HEK293 (cell line): ENCODE measurements around the gene DLG1.

Experiments used
- CTCF ChIA-PET: fragments of 350-600 bp; formaldehyde crosslinking; extraction: SDS; loops from one replicate; lab custom pipeline; 2021; ENCODE audit warnings: antibody characterized with exemption; lab: Yijun Ruan, JAX
- POLR2A ChIA-PET: fragments of 300-600 bp; formaldehyde crosslinking; extraction: SDS; loops from one replicate; lab custom pipeline; 2020; ENCODE audit warnings: antibody characterized with exemption, inconsistent platforms; lab: Yijun Ruan, JAX
- H3K27ac ChIP-seq: fragments of 200-500 bp; sonication (Bioruptor generic); 2 replicates; pipeline ENCODE4 v1.5.1; 2014; ENCODE audit warnings: low read depth, low read length, control low read depth, inconsistent platforms; ENCODE audit errors: extremely low read depth
- H3K36me3 ChIP-seq, 2 experiments: fragments of 200-500 bp in 1 of 2; sonication (Bioruptor generic) in 1 of 2; 1 replicate in 1 of 2; 2 replicates in 1 of 2; pipeline ENCODE4 v1.5.1; 2014 to 2017; ENCODE audit warnings: inconsistent platforms in 2 of 2, low read length in 2 of 2; ENCODE audit not compliant: control insufficient read depth in 2 of 2, insufficient read depth in 1 of 2
- H3K4me1 ChIP-seq: fragments of 200-500 bp; sonication (Bioruptor generic); 2 replicates; pipeline ENCODE4 v1.5.1; 2014; ENCODE audit warnings: mild to moderate bottlenecking, low read length, inconsistent platforms; ENCODE audit not compliant: control insufficient read depth, insufficient read depth
- H3K4me3 ChIP-seq: 2 replicates; pipeline ENCODE4 v1.5.1; 2011; ENCODE audit warnings: low read depth, mild to moderate bottlenecking, control low read depth, low read length, moderate library complexity
- H3K9me3 ChIP-seq: fragments of 200-500 bp; sonication (Bioruptor generic); 2 replicates; pipeline ENCODE4 v1.5.1; 2014; ENCODE audit warnings: low read depth, low read length, inconsistent platforms; ENCODE audit not compliant: control insufficient read depth, insufficient read depth
- CTCF ChIP-seq: fragments of 450-650 bp; formaldehyde crosslinking; IDR thresholded peaks from 2 replicates; pipeline ENCODE4 v1.5.1; 2016; ENCODE audit warnings: missing biosample characterization, missing genetic modification characterization
- GLI2 ChIP-seq: fragments of 450-650 bp; formaldehyde crosslinking; IDR thresholded peaks from 2 replicates; pipeline ENCODE4; 2017; ENCODE audit warnings: missing biosample characterization, missing genetic modification characterization, low read depth, borderline replicate concordance
- KLF7 ChIP-seq: fragments of 450-650 bp; formaldehyde crosslinking; IDR thresholded peaks from 2 replicates; pipeline ENCODE4 v1.5.1; 2016; ENCODE audit warnings: missing biosample characterization, missing genetic modification characterization, borderline replicate concordance
- SALL2 ChIP-seq: fragments of 450-650 bp; formaldehyde crosslinking; IDR thresholded peaks from 2 replicates; pipeline ENCODE4 v1.5.0; 2017; ENCODE audit warnings: missing biosample characterization, mild to moderate bottlenecking, missing genetic modification characterization, borderline replicate concordance
- SCRT1 ChIP-seq: fragments of 450-650 bp; formaldehyde crosslinking; IDR thresholded peaks from 2 replicates; pipeline ENCODE4 v1.5.1; 2016; ENCODE audit warnings: missing biosample characterization, missing genetic modification characterization, borderline replicate concordance
- ZBTB11 ChIP-seq: fragments of 450-650 bp; formaldehyde crosslinking; conservative IDR thresholded peaks from 2 replicates; pipeline ENCODE4 v1.5.1; 2016; ENCODE audit warnings: low read depth, missing biosample characterization, missing genetic modification characterization
- ZEB2 ChIP-seq: fragments of 450-650 bp; formaldehyde crosslinking; IDR thresholded peaks from 2 replicates; pipeline ENCODE4 v1.5.1; 2016; ENCODE audit warnings: missing biosample characterization, missing genetic modification characterization
- ZNF148 ChIP-seq: fragments of 450-650 bp; formaldehyde crosslinking; IDR thresholded peaks from 2 replicates; pipeline ENCODE4 v1.5.0; 2017; ENCODE audit warnings: missing biosample characterization, missing genetic modification characterization, borderline replicate concordance
- ZNF239 ChIP-seq: fragments of 450-650 bp; formaldehyde crosslinking; IDR thresholded peaks from 2 replicates; pipeline ENCODE4 v1.5.1; 2016; ENCODE audit warnings: missing biosample characterization, missing genetic modification characterization
- ZNF248 ChIP-seq: fragments of 450-650 bp; formaldehyde crosslinking; IDR thresholded peaks from 2 replicates; pipeline ENCODE4 v1.5.1; 2017; ENCODE audit warnings: missing biosample characterization, missing genetic modification characterization
- ZNF350 ChIP-seq: fragments of 450-650 bp; formaldehyde crosslinking; IDR thresholded peaks from 2 replicates; pipeline ENCODE4 v1.5.0; 2017; ENCODE audit warnings: missing biosample characterization, mild to moderate bottlenecking, missing genetic modification characterization
- ZNF394 ChIP-seq: fragments of 450-650 bp; formaldehyde crosslinking; IDR thresholded peaks from 2 replicates; pipeline ENCODE4 v1.5.1; 2016; ENCODE audit warnings: missing biosample characterization, missing genetic modification characterization, mild to moderate bottlenecking, moderate library complexity, borderline replicate concordance
- ZNF426 ChIP-seq: fragments of 450-650 bp; formaldehyde crosslinking; IDR thresholded peaks from 2 replicates; pipeline ENCODE4 v1.5.1; 2017; ENCODE audit warnings: missing biosample characterization, missing genetic modification characterization, mild to moderate bottlenecking, inconsistent platforms, moderate library complexity
- ZNF501 ChIP-seq: fragments of 450-650 bp; formaldehyde crosslinking; IDR thresholded peaks from 2 replicates; pipeline ENCODE4 v1.5.1; 2016; ENCODE audit warnings: missing biosample characterization, missing genetic modification characterization
- ZNF560 ChIP-seq: fragments of 450-650 bp; formaldehyde crosslinking; IDR thresholded peaks from 2 replicates; pipeline ENCODE4 v1.5.1; 2017; ENCODE audit warnings: missing biosample characterization, missing genetic modification characterization, borderline replicate concordance
- ZNF707 ChIP-seq: fragments of 450-650 bp; formaldehyde crosslinking; IDR thresholded peaks from 2 replicates; pipeline ENCODE4 v1.5.1; 2016; ENCODE audit warnings: missing biosample characterization, missing genetic modification characterization
- ZSCAN23 ChIP-seq: fragments of 450-650 bp; formaldehyde crosslinking; IDR thresholded peaks from 2 replicates; pipeline ENCODE4 v1.5.1; 2016; ENCODE audit warnings: missing biosample characterization, missing genetic modification characterization
- ZSCAN30 ChIP-seq: fragments of 450-650 bp; IDR thresholded peaks from 2 replicates; pipeline ENCODE4 v1.5.1; 2018; ENCODE audit warnings: missing biosample characterization, mild to moderate bottlenecking, missing genetic modification characterization, moderate library complexity
- ZSCAN4 ChIP-seq: fragments of 450-650 bp; formaldehyde crosslinking; IDR thresholded peaks from 2 replicates; pipeline ENCODE4 v1.5.1; 2017; ENCODE audit warnings: missing biosample characterization, missing genetic modification characterization

The DLG1 gene

GRCh38 chr3:197305854-197306253 is 7.4 kb upstream of the DLG1 start:
- Histone ChIP-seq H3K36me3 (no peaks in the 10 kb centered on the region), H3K27ac (no peak overlapping the region), H3K9me3 (no peaks in the 10 kb centered on the region), H3K4me1 (no peaks in the 10 kb centered on the region), H3K4me3 (no peak overlapping the region)
- POLR2A ChIA-PET = no interaction called here
- TF ChIP-seq ZSCAN30 (tag by site-specific recombination) (no peak), ZNF707 (tag by site-specific recombination) (no peak), ZBTB11 (no peak), ZSCAN4 (tag by site-specific recombination) (no peak), CTCF (no peak), ZNF148 (tag by site-specific recombination) (no peak), ZNF350 (no peak), GLI2 (no peak), ZNF248 (tag by site-specific recombination) (no peak), SCRT1 (no peak), ZNF426 (no peak), ZSCAN23 (tag by site-specific recombination) (no peak), KLF7 (tag by site-specific recombination) (no peak), ZNF239 (tag by site-specific recombination) (no peak), ZNF560 (tag by site-specific recombination) (no peak), SALL2 (tag by site-specific recombination) (no peak), ZNF501 (tag by site-specific recombination) (no peak), ZNF394 (tag by site-specific recombination) (no peak), ZEB2 (tag by site-specific recombination) (no peak)
- CTCF ChIA-PET = no interaction called here
